ENCODE results near the gene ARPC3.
"Not testable (repeated sequence)": the region's sequence is repeated elsewhere in the genome, so short reads cannot be mapped to it uniquely, and the experiment has no call there.

ARPC3 gene

GRCh38 chr12:110410086-110410485, 40.1 kb downstream of the ARPC3 start:
- DNase-seq = not testable (repeated sequence)

GRCh38 chr12:110405126-110405662, 44.9 kb downstream of the ARPC3 start:
- not testable (repeated sequence) for DNase-seq

- DNase-seq = peak; percentile 84
Measured at GRCh38 chr12:110403976-110404682, 46.0 kb downstream of the ARPC3 start.

- DNase-seq = peak; percentile 91
Measured at GRCh38 chr12:110403146-110403975, 46.8 kb downstream of the ARPC3 start, which contains the start of gene ANAPC7. Gene ANAPC7 (minus strand): TSS chr12:110403708. CDS start chr12:110403627, 81 bp downstream.
